Nephron (organoid): ENCODE data around the gene HNMT.

Experiments used
- H3K27ac Mint-ChIP-seq, 3 experiments: 2 replicates each; pipeline ENCODE4 v1.8.0; 2020; ENCODE audit warnings: mixed read lengths in 3 of 3, mild to moderate bottlenecking in 2 of 3, moderate library complexity in 1 of 3
- H3K27me3 Mint-ChIP-seq: 2 replicates; pipeline ENCODE4 v1.8.0; 2021; ENCODE audit warnings: low read depth, mild to moderate bottlenecking, moderate library complexity, mixed read lengths
- H3K36me3 Mint-ChIP-seq: 2 replicates; pipeline ENCODE4 v1.8.0; 2020; ENCODE audit warnings: low read depth, mixed read lengths
- H3K4me1 Mint-ChIP-seq: 2 replicates; pipeline ENCODE4 v1.8.0; 2020; ENCODE audit warnings: mixed read lengths
- H3K4me3 Mint-ChIP-seq, 3 experiments: 2 replicates each; pipeline ENCODE4 v1.8.0; 2020; ENCODE audit warnings: mild to moderate bottlenecking in 3 of 3, mixed read lengths in 3 of 3, moderate library complexity in 2 of 3
- H3K9me3 Mint-ChIP-seq: 2 replicates; pipeline ENCODE4 v1.8.0; 2020; ENCODE audit warnings: mixed read lengths
- TF ChIP-seq, protein P1 (sequence below), 3 experiments: fragments of 200-600 bp; sonication (generic); IDR thresholded peaks; one replicate each; pipeline ENCODE4 v1.5.0; 2021; ENCODE audit warnings: antibody characterized with exemption in 3 of 3; ENCODE audit not compliant: unreplicated experiment in 3 of 3

HNMT gene

DNA sequence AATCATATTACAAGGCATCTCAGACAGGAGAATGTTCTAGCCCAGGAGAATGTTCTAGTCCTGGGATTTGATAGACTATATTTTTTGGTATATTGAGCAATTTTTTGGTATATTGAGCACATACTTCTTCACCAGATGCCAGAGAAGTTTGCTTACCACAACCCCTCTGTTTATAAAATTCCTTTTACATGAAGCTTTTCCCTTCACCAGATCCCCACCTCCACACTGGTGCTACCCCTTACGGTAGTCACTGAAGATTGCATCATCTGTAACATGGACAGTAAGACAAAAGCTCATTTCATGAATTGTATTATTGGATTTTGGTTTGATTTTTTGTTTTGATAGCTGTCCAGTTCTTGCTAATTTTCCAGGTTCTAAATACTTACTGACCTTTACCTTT is 7.2 kb upstream of the HNMT start:
- TF ChIP-seq, protein P1, sequence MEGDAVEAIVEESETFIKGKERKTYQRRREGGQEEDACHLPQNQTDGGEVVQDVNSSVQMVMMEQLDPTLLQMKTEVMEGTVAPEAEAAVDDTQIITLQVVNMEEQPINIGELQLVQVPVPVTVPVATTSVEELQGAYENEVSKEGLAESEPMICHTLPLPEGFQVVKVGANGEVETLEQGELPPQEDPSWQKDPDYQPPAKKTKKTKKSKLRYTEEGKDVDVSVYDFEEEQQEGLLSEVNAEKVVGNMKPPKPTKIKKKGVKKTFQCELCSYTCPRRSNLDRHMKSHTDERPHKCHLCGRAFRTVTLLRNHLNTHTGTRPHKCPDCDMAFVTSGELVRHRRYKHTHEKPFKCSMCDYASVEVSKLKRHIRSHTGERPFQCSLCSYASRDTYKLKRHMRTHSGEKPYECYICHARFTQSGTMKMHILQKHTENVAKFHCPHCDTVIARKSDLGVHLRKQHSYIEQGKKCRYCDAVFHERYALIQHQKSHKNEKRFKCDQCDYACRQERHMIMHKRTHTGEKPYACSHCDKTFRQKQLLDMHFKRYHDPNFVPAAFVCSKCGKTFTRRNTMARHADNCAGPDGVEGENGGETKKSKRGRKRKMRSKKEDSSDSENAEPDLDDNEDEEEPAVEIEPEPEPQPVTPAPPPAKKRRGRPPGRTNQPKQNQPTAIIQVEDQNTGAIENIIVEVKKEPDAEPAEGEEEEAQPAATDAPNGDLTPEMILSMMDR (IDR thresholded peaks at IDR 0.05; ENCODE audit: unreplicated experiment in 3 of 3) = no peak
- H3K27me3 Mint-ChIP-seq = no peaks in the 10 kb centered on the region
- H3K36me3 Mint-ChIP-seq = no peaks in the 10 kb centered on the region
- no peak overlapping the region for H3K4me3 Mint-ChIP-seq
- H3K27ac Mint-ChIP-seq = no peak overlapping the region
- H3K9me3 Mint-ChIP-seq = no peaks in the 10 kb centered on the region
- peaks cover 16% of the 10 kb centered on the region for H3K4me1 Mint-ChIP-seq

DNA sequence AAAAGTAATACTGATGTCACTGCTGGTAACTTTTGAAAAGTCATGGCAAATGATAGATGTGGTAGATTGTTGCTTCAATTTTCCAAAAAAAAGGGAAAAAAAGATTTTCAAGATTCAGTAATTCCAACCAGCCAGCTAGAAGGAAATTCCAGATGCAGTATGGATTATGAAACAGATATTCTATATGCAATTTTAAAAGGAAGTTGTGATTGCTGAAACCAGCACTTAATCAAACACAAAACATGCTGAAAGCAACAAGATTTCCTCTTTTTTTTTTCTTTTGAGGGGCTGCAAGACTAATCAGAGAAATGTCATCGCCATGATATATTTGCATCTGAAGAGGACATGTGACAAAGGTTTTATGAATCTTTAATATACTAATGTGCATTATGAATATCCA is 5.1 kb upstream of the HNMT start:
- H3K36me3 Mint-ChIP-seq = no peaks in the 10 kb centered on the region
- peaks cover 8% of the 10 kb centered on the region for H3K4me1 Mint-ChIP-seq

DNA sequence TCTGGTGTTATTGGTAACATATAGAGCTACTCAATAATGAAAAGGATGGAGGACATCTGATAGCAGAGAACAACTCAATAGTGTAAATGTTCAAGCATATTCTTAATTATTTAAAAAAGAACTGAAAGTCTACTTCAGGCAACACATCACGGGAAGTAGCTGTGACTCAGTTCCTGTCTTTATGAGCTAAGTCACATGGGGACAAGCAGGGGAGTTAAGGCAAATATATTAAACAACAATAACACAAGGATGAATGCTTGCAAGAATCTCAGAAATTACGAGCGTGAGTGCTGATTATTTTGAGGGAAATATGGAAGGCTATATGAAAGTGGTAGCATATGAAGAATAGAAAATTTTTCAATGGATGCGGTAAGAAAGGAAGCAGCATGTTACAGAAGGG is 4.0 kb upstream of the HNMT start:
- no peaks in the 10 kb centered on the region for H3K36me3 Mint-ChIP-seq
- H3K9me3 Mint-ChIP-seq = no peaks in the 10 kb centered on the region
- H3K4me1 Mint-ChIP-seq = peaks cover 19% of the 10 kb centered on the region
- peak overlapping the region; percentile 9 to 45 (median 29) for H3K27ac Mint-ChIP-seq
- TF ChIP-seq, protein P1 (IDR thresholded peaks at IDR 0.05; ENCODE audit: unreplicated experiment in 3 of 3) = no peak
- H3K4me3 Mint-ChIP-seq = no peak overlapping the region
- H3K27me3 Mint-ChIP-seq = no peaks in the 10 kb centered on the region

More for the DNA sequence above, 5.1 kb upstream of the HNMT start:
- H3K27ac Mint-ChIP-seq = no peak overlapping the region
- H3K4me3 Mint-ChIP-seq = no peak overlapping the region
- TF ChIP-seq, protein P1 (IDR thresholded peaks at IDR 0.05; ENCODE audit: unreplicated experiment in 3 of 3) = no peak
- H3K27me3 Mint-ChIP-seq = no peaks in the 10 kb centered on the region
- H3K9me3 Mint-ChIP-seq = no peaks in the 10 kb centered on the region

DNA sequence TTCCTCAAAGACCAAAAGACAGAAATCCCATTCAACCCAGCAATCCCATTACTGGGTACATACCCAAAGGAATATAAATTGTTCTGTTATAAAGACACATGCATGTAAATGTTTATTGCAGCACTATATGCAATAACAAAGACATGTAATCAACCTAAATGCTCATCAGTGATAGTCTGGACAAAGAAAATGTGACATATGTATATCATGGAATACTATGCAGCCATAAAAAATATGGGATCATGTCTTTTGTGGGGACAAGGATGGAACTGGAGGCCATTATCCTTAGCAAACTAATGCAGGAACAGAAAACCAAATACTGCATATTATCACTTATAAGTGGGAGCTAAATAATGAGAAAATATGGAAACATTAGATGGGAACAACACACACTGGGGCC is 2.7 kb upstream of the HNMT start:
- Mint-ChIP-seq H3K4me3 (no peak overlapping the region), H3K27me3 (no peaks in the 10 kb centered on the region), H3K4me1 (peaks cover 20% of the 10 kb centered on the region), H3K9me3 (no peaks in the 10 kb centered on the region), H3K36me3 (no peaks in the 10 kb centered on the region), H3K27ac (peak overlapping the region in 1 of 3 experiments; percentile 31)
- TF ChIP-seq, protein P1 (IDR thresholded peaks at IDR 0.05; ENCODE audit: unreplicated experiment in 3 of 3) = no peak

DNA sequence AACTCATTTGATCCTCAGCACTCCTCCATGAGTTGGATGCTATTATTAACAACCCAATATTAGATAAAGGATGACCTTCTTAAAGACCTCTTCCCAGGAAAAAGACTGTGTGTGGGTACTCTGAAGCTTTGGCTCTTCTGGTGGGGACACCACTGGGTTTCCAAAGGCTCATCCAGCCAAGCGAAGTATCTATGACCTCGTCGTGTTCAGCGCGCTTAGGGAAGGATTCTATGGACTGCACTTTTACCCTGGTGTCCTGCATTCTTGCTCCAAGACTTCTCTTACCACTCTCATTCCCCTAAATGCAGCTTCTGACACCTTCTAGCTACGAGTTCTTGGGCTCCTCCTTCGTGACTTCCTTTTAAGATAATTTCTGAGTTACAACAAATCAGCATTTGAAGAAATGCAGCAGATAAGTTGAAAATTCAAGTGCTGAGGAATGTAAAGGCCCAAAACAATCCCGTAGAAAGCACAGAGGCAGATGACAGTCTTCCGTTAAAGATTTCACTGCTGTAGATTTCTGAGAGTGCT is 673 bp upstream of the HNMT start:
- H3K27me3 Mint-ChIP-seq = no peaks in the 10 kb centered on the region
- peak overlapping the region; percentile 87 to 97 (median 91) for H3K4me3 Mint-ChIP-seq
- H3K4me1 Mint-ChIP-seq = peaks cover 20% of the 10 kb centered on the region
- peaks cover 12% of the 10 kb centered on the region for H3K36me3 Mint-ChIP-seq
- no peaks in the 10 kb centered on the region for H3K9me3 Mint-ChIP-seq
- peak overlapping the region; percentile 99 to 100 (median 99) for H3K27ac Mint-ChIP-seq
- TF ChIP-seq, protein P1 (IDR thresholded peaks at IDR 0.05; ENCODE audit: unreplicated experiment in 3 of 3) = no peak

DNA sequence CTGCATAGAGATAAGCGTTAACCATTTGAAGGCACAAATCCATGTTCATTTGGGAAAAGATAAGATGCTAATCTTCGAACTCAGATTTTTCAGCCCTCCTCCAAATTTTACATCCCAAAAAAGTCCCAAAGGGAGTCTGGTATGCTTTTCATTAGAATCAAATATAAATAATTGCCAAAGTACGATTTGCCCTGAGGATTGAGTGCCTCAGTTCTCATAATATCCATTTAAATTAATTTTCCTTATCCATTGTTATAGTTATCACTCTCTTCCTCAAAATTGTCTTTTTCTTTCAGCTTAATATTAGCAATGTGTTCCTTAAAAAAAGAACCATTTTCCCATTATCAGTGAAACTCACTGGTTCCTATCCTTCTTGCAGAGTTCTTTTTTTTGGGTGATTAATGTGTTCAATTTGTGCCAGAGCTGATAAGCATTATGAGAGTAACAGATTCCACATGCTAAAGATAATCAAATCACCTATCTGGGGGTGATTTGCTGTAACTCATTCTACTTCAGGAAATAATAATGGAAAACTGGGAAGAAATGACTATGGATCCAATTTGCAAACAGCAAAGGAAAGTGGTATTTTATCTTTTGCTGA is 686 bp downstream of the HNMT start:
- TF ChIP-seq, protein P1 (IDR thresholded peaks at IDR 0.05; ENCODE audit: unreplicated experiment in 3 of 3) = no peak
- peaks cover 24% of the 10 kb centered on the region for H3K36me3 Mint-ChIP-seq
- H3K27ac Mint-ChIP-seq = peak overlapping the region; percentile 99 to 100 (median 99)
- no peaks in the 10 kb centered on the region for H3K27me3 Mint-ChIP-seq
- peaks cover 30% of the 10 kb centered on the region for H3K4me1 Mint-ChIP-seq
- peak overlapping the region; percentile 87 to 97 (median 91) for H3K4me3 Mint-ChIP-seq
- H3K9me3 Mint-ChIP-seq = no peaks in the 10 kb centered on the region
